Neuronal stem cell (in vitro differentiated cells): ENCODE measurements around the gene FLVCR2.

ENCODE experiments used
- DNase-seq: peaks from one replicate; pipeline ENCODE4 v3.0.0-alpha.2; 2013; ENCODE audit warnings: low spot score
- H2AFZ ChIP-seq: one replicate; pipeline ENCODE4 v1.6.1; 2013; ENCODE audit warnings: mild to moderate bottlenecking, low read length, inconsistent platforms
- H2AK5ac ChIP-seq: 2 replicates; pipeline ENCODE4 v1.6.1; 2013; ENCODE audit warnings: low read depth, mild to moderate bottlenecking, inconsistent platforms, low read length, moderate library complexity, mixed read lengths
- H2BK120ac ChIP-seq: 2 replicates; pipeline ENCODE4 v1.6.1; 2013; ENCODE audit warnings: low read depth, mild to moderate bottlenecking, inconsistent platforms, low read length, moderate library complexity, mixed read lengths
- H2BK12ac ChIP-seq: one replicate; pipeline ENCODE4 v1.6.1; 2013; ENCODE audit warnings: low read length, inconsistent platforms
- H2BK15ac ChIP-seq: 2 replicates; pipeline ENCODE4 v1.6.1; 2013; ENCODE audit warnings: mild to moderate bottlenecking, low read length, inconsistent platforms, mixed read lengths
- H2BK5ac ChIP-seq: one replicate; pipeline ENCODE4 v1.6.1; 2013; ENCODE audit warnings: inconsistent platforms, mild to moderate bottlenecking, low read length, moderate library complexity
- H3K14ac ChIP-seq: one replicate; pipeline ENCODE4 v1.6.1; 2013; ENCODE audit warnings: low read length, inconsistent platforms
- H3K18ac ChIP-seq: 2 replicates; pipeline ENCODE4 v1.6.1; 2013; ENCODE audit warnings: low read length, inconsistent platforms
- H3K23ac ChIP-seq: 2 replicates; pipeline ENCODE4 v1.6.1; 2013; ENCODE audit warnings: low read depth, mild to moderate bottlenecking, mixed read lengths, low read length, inconsistent platforms; ENCODE audit not compliant: poor library complexity
- H3K27ac ChIP-seq: replicated peaks from 3 replicates; pipeline ENCODE4 v1.5.1; 2013; ENCODE audit warnings: low read length, inconsistent platforms
- H3K27me3 ChIP-seq, 3 experiments: 2 replicates each; pipeline ENCODE4 v1.6.1; 2013; ENCODE audit warnings: low read length in 3 of 3, mild to moderate bottlenecking in 2 of 3, inconsistent platforms in 1 of 3, low read depth in 1 of 3, mixed read lengths in 1 of 3, moderate library complexity in 1 of 3; ENCODE audit not compliant: control insufficient read depth in 3 of 3, insufficient read depth in 3 of 3
- H3K36me3 ChIP-seq, 2 donors: replicated peaks in 1 of 2; 2 replicates each; pipeline ENCODE4 v1.6.1; 2013; ENCODE audit warnings: low read length in 2 of 2; ENCODE audit not compliant: control insufficient read depth in 2 of 2, insufficient read depth in 2 of 2
- H3K4ac ChIP-seq: 2 replicates; pipeline ENCODE4 v1.6.1; 2013; ENCODE audit warnings: inconsistent platforms, mild to moderate bottlenecking, low read length, moderate library complexity
- H3K4me1 ChIP-seq, 2 donors: 1 replicate in 1 of 2; 2 replicates in 1 of 2; pipeline ENCODE4 v1.6.1; 2013; ENCODE audit warnings: low read length in 2 of 2, low read depth in 1 of 2; ENCODE audit not compliant: control insufficient read depth in 2 of 2, insufficient read depth in 1 of 2
- H3K4me2 ChIP-seq: one replicate; pipeline ENCODE4 v1.6.1; 2013; ENCODE audit warnings: mild to moderate bottlenecking, low read length, inconsistent platforms; ENCODE audit not compliant: insufficient read depth, poor library complexity, severe bottlenecking
- H3K4me3 ChIP-seq, 2 donors: 2 replicates each; pipeline ENCODE4 v1.5.1; 2013; ENCODE audit warnings: low read length in 2 of 2, mild to moderate bottlenecking in 2 of 2, inconsistent platforms in 1 of 2, moderate library complexity in 1 of 2
- H3K79me1 ChIP-seq: one replicate; pipeline ENCODE4 v1.6.1; 2013; ENCODE audit warnings: low read depth, mild to moderate bottlenecking, inconsistent platforms, low read length, moderate library complexity
- H3K9ac ChIP-seq: one replicate; pipeline ENCODE4 v1.6.1; 2013; ENCODE audit warnings: mild to moderate bottlenecking, low read depth, low read length, inconsistent platforms; ENCODE audit not compliant: poor library complexity
- H3K9me3 ChIP-seq, 2 donors: replicated peaks in 1 of 2; 2 replicates each; pipeline versions ENCODE3 to v1.6.1; 2013; ENCODE audit warnings: low read length in 2 of 2, mild to moderate bottlenecking in 2 of 2, inconsistent platforms in 1 of 2, low read depth in 1 of 2, mixed read lengths in 1 of 2, moderate library complexity in 1 of 2; ENCODE audit not compliant: control insufficient read depth in 2 of 2, insufficient read depth in 1 of 2
- H4K8ac ChIP-seq: one replicate; pipeline ENCODE4 v1.6.1; 2013; ENCODE audit warnings: low read depth, mild to moderate bottlenecking, inconsistent platforms, low read length, moderate library complexity
- H4K91ac ChIP-seq: one replicate; pipeline ENCODE4 v1.6.1; 2013; ENCODE audit warnings: low read length, low read depth, mild to moderate bottlenecking, inconsistent platforms; ENCODE audit not compliant: poor library complexity
- WGBS, 2 donors: extraction: QIAGEN DNeasy Blood & Tissue Kit; methylation state at CpG; one replicate each; pipeline ENCODE4 v1.1.7; 2013; ENCODE audit warnings: missing lambda C conversion rate in 2 of 2, mixed read lengths in 1 of 2; ENCODE audit not compliant: insufficient read length in 2 of 2, insufficient replicate concordance in 1 of 2; ENCODE audit errors: extremely low coverage in 2 of 2; 5-methylcytosine and 5-hydroxymethylcytosine counted together

FLVCR2 gene

GRCh38 chr14:75607842-75608640 is 29.6 kb downstream of the FLVCR2 start:
- Histone ChIP-seq H2BK120ac (no peak overlapping the region), H4K8ac (no peak overlapping the region), H3K27ac (no peak overlapping the region), H3K4ac (no peak overlapping the region), H3K9ac (no peak overlapping the region), H2AFZ (no peak overlapping the region), H3K18ac (no peak overlapping the region), H3K79me1 (no peaks in the 10 kb centered on the region), H3K14ac (no peak overlapping the region), H3K4me3 (no peak overlapping the region), H3K27me3 (no peaks in the 10 kb centered on the region), H3K4me2 (no peak overlapping the region), H4K91ac (no peak overlapping the region), H2BK15ac (no peak overlapping the region), H2AK5ac (no peak overlapping the region), H3K9me3 (peaks cover 0 to 9% of the 10 kb centered on the region in 2 donors), H3K4me1 (peaks cover 3% of the 10 kb centered on the region in 2 donors), H3K36me3 (no peaks in the 10 kb centered on the region), H3K23ac (no peak overlapping the region), H2BK5ac (no peak overlapping the region), H2BK12ac (no peak overlapping the region)
- WGBS, 2 donors = no CpG with 5 or more reads among the region's 12 CpGs
- no peak for DNase-seq

- no peaks in the 10 kb centered on the region for H3K36me3 ChIP-seq
- no peak overlapping the region for H3K18ac ChIP-seq
- no peak overlapping the region for H3K4ac ChIP-seq
- no peak overlapping the region for H3K4me2 ChIP-seq
- no peak overlapping the region for H3K4me3 ChIP-seq
- H3K14ac ChIP-seq = no peak overlapping the region
- H2BK12ac ChIP-seq = no peak overlapping the region
- H3K27ac ChIP-seq = no peak overlapping the region
- H4K91ac ChIP-seq = no peak overlapping the region
- H3K27me3 ChIP-seq = no peaks in the 10 kb centered on the region
- peaks cover 3% of the 10 kb centered on the region in 2 donors for H3K4me1 ChIP-seq
- no peak overlapping the region for H2BK5ac ChIP-seq
- no peak for DNase-seq
- no peak overlapping the region for H4K8ac ChIP-seq
- H3K79me1 ChIP-seq = no peaks in the 10 kb centered on the region
- H3K9ac ChIP-seq = no peak overlapping the region
- no CpG with 5 or more reads among the region's 4 CpGs for WGBS, 2 donors
- no peak overlapping the region for H2AFZ ChIP-seq
- H3K23ac ChIP-seq = no peak overlapping the region
- H2BK15ac ChIP-seq = no peak overlapping the region
- peaks cover 0 to 11% of the 10 kb centered on the region in 2 donors for H3K9me3 ChIP-seq
- no peak overlapping the region for H2BK120ac ChIP-seq
- H2AK5ac ChIP-seq = no peak overlapping the region
Measured at GRCh38 chr14:75609116-75609515, 30.7 kb downstream of the FLVCR2 start.

DNA sequence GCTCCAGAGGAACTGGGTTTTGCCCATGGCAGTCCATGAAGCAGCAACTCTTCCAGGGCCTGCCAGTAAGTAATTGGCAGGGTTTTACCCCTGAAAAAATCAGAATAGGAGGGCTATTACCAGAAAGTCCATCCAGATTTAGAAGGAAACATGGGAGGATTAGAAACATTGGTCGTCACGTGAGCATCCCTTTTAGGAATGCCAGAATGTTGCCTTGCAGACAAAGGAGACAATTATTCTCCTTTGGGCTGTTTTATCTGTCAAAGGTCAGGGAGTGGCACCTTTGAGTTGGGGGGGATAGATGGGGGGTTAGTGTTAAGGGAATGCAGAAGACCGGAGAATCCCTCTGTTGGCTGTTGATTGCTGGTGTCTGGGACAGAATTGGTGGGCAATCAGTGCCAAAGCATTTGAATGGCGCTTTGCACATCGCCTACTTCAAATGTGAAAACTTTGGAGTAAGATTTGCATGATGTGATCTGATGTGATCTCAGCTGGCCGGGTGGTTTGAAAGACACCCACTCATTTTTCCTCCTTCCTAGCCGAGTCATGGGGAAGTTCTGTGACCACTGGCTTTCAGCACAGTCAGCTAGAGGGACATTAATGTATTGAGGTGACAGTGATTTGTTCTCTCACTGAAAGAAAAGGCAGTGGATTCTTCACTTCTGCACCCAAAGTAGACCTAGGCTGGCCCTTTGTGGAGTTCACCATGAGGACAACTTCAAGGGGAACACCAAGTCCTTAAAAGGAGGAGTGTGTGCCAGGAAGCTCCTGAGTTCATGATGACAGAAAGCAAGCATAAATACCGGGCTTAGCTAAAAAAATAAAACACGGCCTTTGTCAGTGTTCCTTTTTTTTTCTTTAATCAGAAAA is 31.4 kb downstream of the FLVCR2 start:
- Histone ChIP-seq H3K4ac (no peak overlapping the region), H3K4me1 (peaks cover 3% of the 10 kb centered on the region in 2 donors), H2BK12ac (no peak overlapping the region), H4K8ac (no peak overlapping the region), H3K79me1 (no peaks in the 10 kb centered on the region), H2AFZ (no peak overlapping the region), H2BK15ac (no peak overlapping the region), H3K36me3 (no peaks in the 10 kb centered on the region), H2BK5ac (no peak overlapping the region), H3K27ac (no peak overlapping the region), H3K9ac (no peak overlapping the region), H3K4me3 (no peak overlapping the region), H3K27me3 (no peaks in the 10 kb centered on the region), H3K23ac (no peak overlapping the region), H2AK5ac (no peak overlapping the region), H2BK120ac (no peak overlapping the region), H3K4me2 (no peak overlapping the region), H3K9me3 (peaks cover 0 to 11% of the 10 kb centered on the region in 2 donors), H3K14ac (no peak overlapping the region), H4K91ac (no peak overlapping the region), H3K18ac (no peak overlapping the region)
- no CpG with 5 or more reads among the region's 9 CpGs for WGBS, 2 donors
- DNase-seq = no peak

DNA sequence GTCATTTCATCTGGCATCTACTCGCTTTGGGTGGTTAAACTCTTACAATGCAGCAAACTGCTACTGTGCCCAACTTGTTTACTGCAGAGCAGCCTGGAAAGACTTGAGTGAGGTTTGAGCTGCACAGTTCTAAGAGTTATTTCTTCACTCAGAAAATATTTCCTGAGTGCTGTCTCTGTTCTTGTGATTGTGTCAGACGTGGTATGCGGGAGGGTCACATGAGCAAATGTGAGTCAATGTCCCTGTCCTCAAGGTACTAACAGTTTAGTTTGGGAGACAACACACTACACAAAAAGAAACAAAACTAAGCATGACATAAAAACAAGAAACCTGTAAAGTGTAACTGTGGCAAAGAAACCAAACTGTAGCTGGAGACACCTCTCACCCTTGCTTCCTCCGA is 32.4 kb downstream of the FLVCR2 start:
- WGBS, 2 donors = no CpG with 5 or more reads among the region's 4 CpGs
- H2BK5ac ChIP-seq = no peak overlapping the region
- no peak overlapping the region for H3K27ac ChIP-seq

More for the DNA sequence above, 32.4 kb downstream of the FLVCR2 start:
- Histone ChIP-seq H3K4me1 (peaks cover 3% of the 10 kb centered on the region in 2 donors), H3K18ac (no peak overlapping the region), H3K9me3 (peaks cover 1 to 11% of the 10 kb centered on the region in 2 donors), H3K9ac (no peak overlapping the region), H3K23ac (no peak overlapping the region), H3K4ac (no peak overlapping the region), H3K4me2 (no peak overlapping the region), H3K27me3 (no peaks in the 10 kb centered on the region), H4K8ac (no peak overlapping the region), H2AFZ (no peak overlapping the region), H3K79me1 (no peaks in the 10 kb centered on the region), H2BK12ac (no peak overlapping the region), H2BK120ac (no peak overlapping the region), H3K4me3 (no peak overlapping the region), H3K14ac (no peak overlapping the region), H4K91ac (no peak overlapping the region), H3K36me3 (no peaks in the 10 kb centered on the region), H2AK5ac (no peak overlapping the region), H2BK15ac (no peak overlapping the region)
- DNase-seq = no peak
